SH-SY5Y (cell line): Measurements from ENCODE around the gene GPBAR1.

Experiments
- GATA2 ChIP-seq: IDR thresholded peaks from 2 replicates; pipeline ENCODE4 v1.6.1; 2011; ENCODE audit warnings: mild to moderate bottlenecking, low read depth, low read length
- GATA3 ChIP-seq: IDR thresholded peaks from 2 replicates; pipeline ENCODE4 v1.6.1; 2011; ENCODE audit warnings: low read depth, mild to moderate bottlenecking, low read length, moderate library complexity

The GPBAR1 gene

DNA sequence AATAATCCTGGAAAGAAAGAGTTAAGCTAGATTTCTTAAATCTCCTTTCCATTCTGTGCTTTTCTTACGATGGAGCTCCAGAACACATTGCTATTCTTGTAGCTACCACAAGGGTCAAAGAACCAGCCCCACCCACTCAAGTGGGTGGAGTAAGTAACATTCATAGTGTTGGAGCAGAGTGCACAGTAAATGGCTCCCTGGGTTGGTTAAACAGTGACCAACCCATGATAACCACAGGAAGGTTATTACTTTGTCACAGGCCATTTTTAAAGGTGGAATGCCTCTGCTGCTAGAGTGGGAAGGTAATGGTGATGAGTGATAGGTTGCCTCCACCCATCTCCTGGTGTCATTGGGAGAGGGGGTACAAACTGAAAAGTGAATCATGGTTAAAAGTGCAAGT, 29.9 kb upstream of the GPBAR1 start:
- TF ChIP-seq GATA2 = no peak
- no peak for TF ChIP-seq GATA3

DNA sequence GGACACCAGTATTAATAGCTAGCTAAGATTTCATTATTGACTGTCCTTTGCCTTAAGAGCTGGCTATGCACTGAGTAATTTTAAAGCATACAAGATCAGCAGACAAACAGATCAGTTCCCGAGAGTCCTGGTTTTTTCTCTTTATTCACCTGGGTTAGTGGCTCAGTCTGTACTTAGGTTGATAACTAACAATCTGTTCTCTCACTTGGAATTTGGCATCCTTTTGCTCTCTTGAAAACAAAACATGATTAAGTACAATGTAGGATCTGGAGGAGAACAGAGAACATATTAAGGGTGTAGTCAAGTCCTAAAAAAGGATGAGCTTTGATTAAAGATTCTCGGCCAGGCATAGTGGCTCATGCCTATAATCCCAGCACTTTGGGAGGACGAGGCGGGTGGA, 27.3 kb upstream of the GPBAR1 start:
- no peak for TF ChIP-seq GATA3
- no peak for TF ChIP-seq GATA2

DNA sequence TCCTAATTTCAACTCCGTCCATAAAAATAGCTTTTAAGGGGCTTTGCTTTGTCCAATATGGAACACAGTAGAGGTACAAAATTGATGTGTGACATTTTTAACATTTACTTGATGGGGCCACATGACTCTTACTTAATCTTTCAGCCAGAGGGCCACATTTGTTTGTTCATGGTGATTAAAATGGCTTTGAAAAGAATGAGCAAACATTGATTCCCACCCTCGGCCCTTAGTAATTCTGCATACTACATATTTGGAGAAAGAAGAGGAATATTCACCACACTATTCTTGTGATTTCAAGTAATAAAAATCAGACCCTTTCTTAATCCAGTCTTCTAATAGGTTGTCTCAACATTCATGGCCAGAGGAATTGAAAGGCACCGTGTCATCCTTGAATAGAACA, 26.3 kb upstream of the GPBAR1 start:
- TF ChIP-seq GATA3 (no peak), GATA2 (no peak)

DNA sequence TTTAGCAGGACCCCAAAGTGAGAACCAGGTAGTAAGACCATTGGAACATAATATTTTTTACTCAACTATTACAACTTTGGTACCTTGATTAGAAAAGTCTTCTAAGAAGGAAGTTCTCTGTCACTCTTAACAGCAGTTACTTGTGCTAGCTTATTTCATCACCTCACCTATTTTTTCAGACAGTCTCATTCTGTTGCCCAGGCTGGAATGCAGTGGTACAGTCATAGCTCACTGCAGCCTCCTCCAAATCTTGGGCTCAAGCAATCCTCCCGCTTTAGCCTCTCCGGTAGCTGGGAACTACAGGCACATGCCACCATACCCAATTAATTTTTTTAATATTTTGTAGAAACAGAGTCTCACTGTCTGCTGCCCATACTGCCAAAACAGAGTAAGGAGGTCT, 25.8 kb upstream of the GPBAR1 start:
- TF ChIP-seq GATA3 (no peak), GATA2 (no peak)

DNA sequence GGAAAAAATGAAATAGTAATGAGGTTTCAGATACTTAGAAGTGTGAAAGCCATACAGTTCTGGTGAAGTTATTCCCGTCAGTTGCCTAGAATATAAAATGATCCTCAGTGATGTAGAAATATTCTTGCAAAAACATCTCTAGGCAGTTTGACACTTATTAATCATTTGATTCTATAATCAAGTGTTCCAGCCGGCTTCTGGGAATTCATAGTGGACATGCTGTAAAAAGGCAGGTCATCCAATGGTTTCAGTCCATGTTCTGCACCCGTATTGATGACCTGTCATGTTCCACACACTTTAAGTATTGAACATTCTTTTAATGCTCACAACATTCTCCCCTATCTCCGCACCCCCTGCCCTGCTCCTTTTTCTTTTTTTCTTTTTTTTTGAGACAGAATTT, 24.0 kb upstream of the GPBAR1 start:
- TF ChIP-seq GATA3 = no peak
- no peak for TF ChIP-seq GATA2

DNA sequence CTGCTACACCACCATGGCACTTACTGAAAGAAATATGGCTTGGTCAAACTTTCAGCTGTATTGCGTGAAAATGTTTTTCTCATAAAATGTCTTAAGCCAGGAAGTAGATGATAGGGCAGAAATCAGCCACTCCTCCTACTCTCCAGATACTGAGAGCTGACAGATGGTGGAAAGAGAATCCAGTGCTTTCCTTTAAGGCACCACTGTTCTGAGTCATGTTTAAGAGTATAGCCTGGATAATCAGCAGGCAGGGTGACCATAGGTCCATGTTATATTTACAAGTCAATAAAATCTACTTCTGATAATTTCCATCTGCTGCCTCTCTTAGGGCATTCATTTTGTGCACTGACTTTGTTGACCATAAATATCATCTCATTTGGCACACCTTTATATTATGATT, 21.9 kb upstream of the GPBAR1 start:
- TF ChIP-seq GATA3 (no peak), GATA2 (no peak)

DNA sequence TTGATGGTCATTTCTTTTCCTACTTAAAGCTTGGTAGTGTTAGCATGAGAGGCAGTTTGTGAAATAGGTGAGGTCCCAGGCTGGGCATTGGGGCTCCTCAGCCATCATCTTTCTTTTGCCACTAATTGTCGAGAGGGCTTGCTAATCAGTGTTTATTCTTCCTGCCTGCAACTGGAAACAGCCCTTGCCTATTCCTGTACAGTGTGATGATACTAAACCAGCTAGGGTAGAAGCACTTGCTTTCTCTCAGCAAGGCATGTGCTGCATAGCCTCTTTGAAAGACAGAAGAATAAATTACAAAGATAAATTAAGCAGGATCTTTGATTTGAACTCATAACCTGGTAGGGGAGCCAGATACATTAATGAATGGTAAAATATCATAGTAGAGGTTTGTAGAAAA, 16.6 kb upstream of the GPBAR1 start:
- TF ChIP-seq GATA2 (no peak), GATA3 (no peak)

DNA sequence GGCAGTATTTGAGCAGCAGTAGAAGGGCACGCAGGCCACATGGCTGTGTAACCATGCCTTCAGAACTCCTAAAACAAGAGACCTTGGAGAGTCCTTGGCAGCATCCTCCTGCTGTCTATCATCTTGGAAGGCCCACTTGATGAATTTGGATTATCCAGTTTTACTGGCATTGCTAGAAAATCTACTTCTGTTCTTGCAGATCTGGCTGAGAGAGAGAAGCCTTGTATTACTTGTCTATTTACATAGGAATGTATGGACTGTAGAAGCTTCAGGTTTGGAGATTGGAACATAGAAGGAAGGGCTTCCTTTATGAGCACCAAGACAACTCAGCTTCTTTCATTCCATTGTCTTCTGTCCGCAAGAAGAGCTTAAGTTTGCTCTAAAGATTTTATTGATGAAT, 16.1 kb upstream of the GPBAR1 start:
- TF ChIP-seq GATA3 (no peak), GATA2 (no peak)

DNA sequence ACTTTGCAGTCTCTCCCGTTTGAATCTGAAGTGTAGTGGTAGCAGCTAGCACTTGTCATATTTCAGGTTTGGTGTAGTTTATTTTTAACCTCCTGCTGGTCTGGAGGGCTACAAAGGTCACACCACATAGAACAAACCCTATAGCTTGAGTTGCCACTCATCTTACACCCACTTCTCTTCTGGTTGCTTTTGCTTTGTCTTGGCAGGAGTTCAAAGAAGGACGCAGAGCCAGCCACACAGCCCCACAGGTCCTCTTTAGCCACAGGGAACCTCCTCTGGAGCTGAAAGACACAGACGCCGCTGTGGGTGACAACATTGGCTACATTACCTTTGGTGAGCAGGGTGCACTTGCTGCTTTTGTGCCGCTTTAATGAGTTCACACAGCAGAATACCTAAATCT, 15.6 kb upstream of the GPBAR1 start:
- TF ChIP-seq GATA2 (no peak), GATA3 (no peak)

DNA sequence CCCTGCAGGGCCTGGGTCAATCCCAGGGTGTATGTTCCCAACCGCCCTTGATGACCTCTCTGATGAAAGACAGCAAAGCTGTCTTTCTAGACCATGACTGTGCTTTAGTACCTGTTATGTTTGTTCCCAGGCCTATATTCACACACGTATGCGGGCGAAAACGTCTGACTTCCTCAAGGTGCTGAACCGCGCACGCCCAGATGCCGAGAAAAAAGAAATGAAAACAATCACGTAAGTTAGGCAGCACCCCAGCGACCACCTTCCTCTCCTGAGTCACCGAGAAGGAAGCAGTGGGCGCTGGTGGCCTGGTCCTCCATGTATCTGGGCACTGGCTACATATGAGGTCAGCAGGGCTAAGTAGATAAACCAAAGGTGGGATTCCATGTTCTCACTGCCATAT, 11.1 kb upstream of the GPBAR1 start:
- TF ChIP-seq GATA3 (no peak), GATA2 (no peak)

DNA sequence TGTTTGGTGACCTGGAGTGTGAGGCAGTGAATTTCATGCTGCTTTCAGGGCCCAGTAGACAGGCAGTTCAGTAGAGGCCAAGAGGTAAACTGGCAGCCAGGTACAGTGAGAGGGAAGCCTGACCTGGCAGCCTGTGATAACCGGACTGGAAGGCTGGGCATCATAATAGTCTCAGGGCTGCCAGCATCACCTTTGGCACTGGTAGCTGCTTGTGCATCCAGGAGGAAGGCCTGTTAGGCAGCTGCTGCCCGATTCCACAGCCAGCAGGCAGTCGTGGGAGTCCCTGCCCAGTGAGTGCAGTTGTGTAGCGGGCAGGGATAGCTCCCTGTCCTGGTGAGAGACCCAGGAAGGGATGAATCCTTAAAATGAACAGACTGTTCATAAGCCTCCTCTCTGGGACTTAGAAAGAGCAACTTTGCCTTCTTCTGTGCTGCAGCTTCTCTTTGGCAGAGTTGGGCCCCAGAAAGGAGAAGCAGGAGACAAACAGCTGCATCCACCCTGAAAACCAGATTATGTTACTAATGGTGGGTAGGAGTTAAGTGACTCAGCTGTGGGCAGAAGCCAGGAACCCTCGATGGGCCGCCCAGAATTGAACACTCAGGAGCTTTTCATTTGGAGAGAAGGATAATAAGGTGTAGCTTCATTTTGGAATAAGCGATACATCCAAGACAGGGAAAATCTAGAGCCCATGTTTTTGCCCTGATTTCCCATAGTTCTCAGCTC, 8.1 kb upstream of the GPBAR1 start:
- TF ChIP-seq GATA2 (no peak), GATA3 (no peak)

DNA sequence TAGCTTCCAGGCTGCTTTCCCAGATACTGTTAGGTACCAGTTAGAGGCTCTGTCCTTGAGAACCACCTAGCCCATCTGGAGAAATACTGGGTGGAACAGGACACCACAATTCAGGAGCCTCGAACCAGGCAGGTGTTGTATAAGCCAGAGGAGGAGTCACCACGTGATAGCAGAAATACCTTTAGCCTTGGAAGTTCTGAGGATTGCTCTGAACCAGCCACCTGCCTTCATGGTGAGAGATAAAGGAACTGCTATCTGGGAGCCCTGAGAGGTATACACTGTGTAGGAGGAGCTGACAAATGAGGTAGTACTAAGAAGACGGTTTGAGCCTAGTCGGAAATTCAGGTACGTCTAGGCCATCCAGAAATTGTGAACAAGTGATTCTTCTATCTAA, 7.6 kb upstream of the GPBAR1 start:
- TF ChIP-seq GATA3 = no peak
- no peak for TF ChIP-seq GATA2

DNA sequence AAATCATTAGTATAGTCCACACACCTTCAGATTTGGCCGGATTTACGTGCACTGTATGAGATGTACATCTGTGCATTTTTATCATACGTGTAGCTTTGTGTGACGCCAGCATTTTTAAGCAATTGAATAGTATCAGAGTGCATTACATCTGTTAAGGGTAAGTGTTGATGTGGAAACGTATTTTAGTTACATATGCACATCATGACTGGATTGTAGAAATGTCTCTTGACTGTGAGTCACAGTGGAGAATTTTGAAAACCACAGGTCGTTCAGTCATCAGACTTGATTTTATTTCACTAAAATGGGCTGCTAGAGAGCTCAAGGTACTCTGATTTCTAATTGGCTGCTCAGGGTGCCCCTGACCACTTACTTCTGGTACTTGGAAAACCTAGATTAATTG, 5.4 kb upstream of the GPBAR1 start:
- TF ChIP-seq GATA3 = no peak
- no peak for TF ChIP-seq GATA2

DNA sequence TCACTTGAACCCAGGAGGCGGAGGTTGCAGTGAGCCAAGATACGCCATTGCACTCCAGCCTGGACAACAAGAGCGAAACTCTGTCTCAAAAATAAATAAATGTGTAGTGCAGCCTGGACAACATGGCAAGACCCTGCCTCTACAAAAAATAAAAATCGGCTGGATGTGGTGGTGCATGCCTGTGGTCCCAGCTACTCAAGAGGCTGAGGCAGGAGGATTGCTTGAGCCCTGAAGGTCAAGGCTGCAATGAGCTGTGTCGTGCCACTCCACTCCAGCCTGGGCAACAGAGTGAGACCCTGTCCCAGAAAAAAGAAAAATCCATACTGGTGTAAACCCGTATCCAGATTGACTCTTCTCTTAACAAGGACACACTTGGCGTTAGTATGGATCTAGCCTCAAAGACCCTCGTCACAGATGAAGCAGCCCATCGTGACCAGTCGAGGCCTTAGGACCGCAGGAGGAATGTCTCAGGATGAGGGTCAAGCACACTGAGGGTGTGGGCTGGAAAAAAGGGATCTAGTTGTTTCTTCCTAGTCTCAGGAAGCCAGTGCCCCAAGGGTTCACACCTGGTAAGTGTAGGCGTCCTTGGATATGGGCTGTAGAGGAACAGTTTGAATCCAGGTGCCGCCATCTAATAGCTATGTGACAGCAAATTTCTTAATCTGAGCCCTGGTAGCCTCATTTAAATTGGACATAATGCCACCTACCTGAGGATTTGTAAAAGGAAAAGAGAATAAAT, 4.0 kb upstream of the GPBAR1 start:
- TF ChIP-seq GATA2 (no peak), GATA3 (no peak)

DNA sequence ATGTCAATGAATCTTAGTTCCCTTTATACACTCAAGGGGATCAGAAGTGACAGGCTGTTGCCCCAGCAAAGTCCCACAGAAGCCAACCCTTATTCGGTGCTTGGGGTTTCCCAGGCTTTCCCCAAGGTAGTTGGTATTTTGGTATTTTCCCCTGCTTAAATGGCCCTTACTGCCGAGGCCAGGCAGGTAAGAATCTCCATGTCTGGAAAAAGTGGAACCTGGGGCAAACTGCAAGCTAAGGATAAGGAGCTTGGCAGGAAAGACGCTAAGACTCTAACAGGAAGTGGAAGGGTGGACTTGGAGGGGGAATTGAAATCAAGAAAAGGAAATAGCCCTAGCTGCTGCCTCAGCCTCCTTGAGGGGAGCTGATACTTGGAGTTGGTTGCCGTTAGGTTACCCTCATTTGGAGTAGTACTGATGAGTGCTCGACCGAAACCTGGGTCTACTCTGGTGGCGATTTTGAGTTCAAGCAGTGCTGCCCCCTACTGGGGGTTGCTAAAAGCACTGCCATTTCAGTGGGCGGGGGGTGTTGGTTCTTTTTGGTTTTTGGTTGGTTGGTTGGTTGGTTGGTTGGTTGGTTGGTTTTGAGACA, 3.3 kb upstream of the GPBAR1 start:
- TF ChIP-seq GATA2 (no peak), GATA3 (no peak)
